BLaER1 (cell line): ENCODE results near the gene ATRAID.

ENCODE experiments used
- H3K27ac ChIP-seq: shearing (Covaris generic); formaldehyde crosslinking; 2 replicates; pipeline ENCODE4 v1.8.1; 2022
- H3K27me3 ChIP-seq: shearing (Covaris generic); formaldehyde crosslinking; 2 replicates; pipeline ENCODE4 v1.8.1; 2022
- H3K36me3 ChIP-seq: shearing (Covaris generic); formaldehyde crosslinking; 2 replicates; pipeline ENCODE4 v1.8.1; 2022
- H3K4me1 ChIP-seq: shearing (Covaris generic); formaldehyde crosslinking; 2 replicates; pipeline ENCODE4 v1.8.1; 2022
- H3K4me2 ChIP-seq: shearing (Covaris generic); formaldehyde crosslinking; 2 replicates; pipeline ENCODE4 v1.8.1; 2022
- H3K4me3 ChIP-seq: shearing (Covaris generic); formaldehyde crosslinking; 2 replicates; pipeline ENCODE4 v1.8.1; 2022
- H3K9ac ChIP-seq: shearing (Covaris generic); formaldehyde crosslinking; 2 replicates; pipeline ENCODE4 v1.8.1; 2022
- H3K9me3 ChIP-seq: shearing (Covaris generic); formaldehyde crosslinking; 2 replicates; pipeline ENCODE4 v1.8.1; 2022
- H4K20me1 ChIP-seq: shearing (Covaris generic); formaldehyde crosslinking; 2 replicates; pipeline ENCODE4 v1.8.1; 2022
- Cebpa-rat ChIP-seq: shearing (Covaris generic); IDR thresholded peaks from 2 replicates; pipeline ENCODE4 v1.8.1; 2022

The ATRAID gene

DNA sequence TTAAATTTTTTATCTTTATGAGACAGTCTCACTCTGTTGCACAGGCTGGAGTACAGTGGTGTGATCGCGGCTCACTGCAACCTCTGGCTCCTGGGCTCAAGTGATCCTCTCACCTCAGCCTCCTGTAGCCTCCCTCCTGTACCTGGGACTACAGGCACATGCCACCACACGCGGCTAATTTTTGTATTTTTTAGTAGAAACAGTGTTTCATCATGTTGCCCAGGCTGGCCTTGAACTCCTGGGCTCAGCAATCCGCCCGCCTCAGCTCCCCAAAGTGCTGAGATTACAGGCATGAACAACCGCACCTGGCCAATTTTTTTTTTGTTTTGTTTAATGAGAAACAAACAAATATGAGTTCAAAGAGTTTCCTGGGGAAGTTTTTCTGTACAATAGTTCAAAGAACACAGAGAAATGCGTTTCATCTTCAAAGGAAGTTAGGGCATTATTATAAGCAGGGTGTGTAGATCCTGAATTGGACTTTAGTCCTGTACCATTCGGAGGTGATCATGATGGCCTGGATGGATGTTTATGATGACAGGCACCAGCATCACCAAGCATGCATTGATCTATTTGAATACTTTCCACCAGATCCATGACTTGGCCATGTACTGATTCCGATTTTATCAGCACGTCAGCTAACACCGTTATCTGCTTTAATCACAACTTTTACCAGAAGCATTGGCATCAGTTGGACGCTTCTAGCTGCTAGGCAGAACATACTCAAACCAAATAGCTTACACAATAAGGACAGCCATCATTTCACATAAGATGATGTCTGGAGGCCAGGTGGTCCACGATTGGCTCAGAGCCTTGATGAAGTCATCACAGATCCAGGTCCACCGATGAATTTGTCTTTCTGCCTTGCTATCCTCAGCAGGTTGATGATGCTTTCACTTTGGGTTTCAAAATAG, 34.1 kb upstream of the ATRAID start:
- H4K20me1 ChIP-seq = no peaks in the 10 kb centered on the region
- no peak overlapping the region for H3K27ac ChIP-seq
- no peak overlapping the region for H3K4me2 ChIP-seq
- no peak overlapping the region for H3K4me3 ChIP-seq
- H3K9ac ChIP-seq = no peak overlapping the region
- no peak for TF ChIP-seq Cebpa-rat
- no peaks in the 10 kb centered on the region for H3K27me3 ChIP-seq
- H3K36me3 ChIP-seq = no peaks in the 10 kb centered on the region
- H3K4me1 ChIP-seq = no peaks in the 10 kb centered on the region
- H3K9me3 ChIP-seq = no peaks in the 10 kb centered on the region

DNA sequence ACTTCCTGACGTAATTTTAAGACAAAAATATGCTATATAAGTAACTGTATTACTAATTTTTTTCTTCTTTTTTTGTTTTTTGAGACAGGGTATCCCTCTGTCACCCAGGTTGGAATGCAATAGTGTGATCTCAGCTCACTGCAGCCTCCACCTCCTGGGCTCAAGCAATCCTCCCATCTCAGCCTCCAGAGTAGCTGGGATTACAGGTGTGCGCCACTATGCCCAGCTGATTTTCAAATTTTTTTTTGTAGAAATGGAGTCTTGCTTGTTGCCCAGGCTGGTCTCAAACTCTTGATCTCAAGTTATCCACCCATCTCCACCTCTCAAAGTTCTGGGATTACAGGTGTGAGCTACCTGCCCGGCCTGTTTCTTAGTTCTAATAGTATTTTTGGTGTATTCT, 33.4 kb upstream of the ATRAID start:
- TF ChIP-seq Cebpa-rat = no peak
- no peaks in the 10 kb centered on the region for H4K20me1 ChIP-seq
- H3K4me3 ChIP-seq = no peak overlapping the region
- no peaks in the 10 kb centered on the region for H3K27me3 ChIP-seq
- no peak overlapping the region for H3K4me2 ChIP-seq
- no peak overlapping the region for H3K9ac ChIP-seq
- no peaks in the 10 kb centered on the region for H3K4me1 ChIP-seq
- no peaks in the 10 kb centered on the region for H3K9me3 ChIP-seq
- H3K36me3 ChIP-seq = no peaks in the 10 kb centered on the region
- H3K27ac ChIP-seq = no peak overlapping the region

DNA sequence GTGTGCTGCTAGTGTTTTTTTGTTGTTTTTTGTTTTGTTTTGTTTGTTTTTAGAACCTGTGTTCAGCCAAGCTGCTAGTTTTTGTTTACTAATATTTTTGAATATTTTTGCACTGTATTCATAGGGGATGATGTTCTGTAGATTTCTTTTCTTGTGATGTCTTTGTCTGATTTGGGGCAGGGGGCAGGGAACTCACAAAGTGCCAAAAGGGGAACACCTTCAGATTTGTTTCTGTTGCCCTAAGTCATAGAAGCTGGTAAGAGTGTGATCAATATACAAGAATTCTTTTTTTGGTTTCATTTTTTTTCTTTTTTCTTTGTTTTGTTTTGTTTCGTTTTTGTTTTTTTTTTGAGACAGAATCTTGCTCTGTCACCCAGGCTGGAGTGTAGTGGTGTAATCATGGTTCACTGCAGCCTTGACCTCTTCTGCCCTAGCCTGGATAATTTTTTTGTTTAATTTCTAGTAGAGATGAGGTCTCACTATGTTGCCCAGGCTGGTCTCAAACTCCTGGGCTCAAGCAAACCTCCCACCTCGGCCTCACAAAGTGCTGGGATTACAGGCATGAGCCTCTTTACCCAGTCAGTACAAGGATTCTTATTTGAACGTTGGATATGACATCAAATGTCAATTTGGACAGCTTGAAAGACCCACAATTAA, 32.4 kb upstream of the ATRAID start:
- H3K4me2 ChIP-seq = no peak overlapping the region
- H3K36me3 ChIP-seq = no peaks in the 10 kb centered on the region
- no peak overlapping the region for H3K9ac ChIP-seq
- H3K4me1 ChIP-seq = no peaks in the 10 kb centered on the region
- H4K20me1 ChIP-seq = no peaks in the 10 kb centered on the region
- H3K27ac ChIP-seq = no peak overlapping the region
- no peak overlapping the region for H3K4me3 ChIP-seq
- H3K27me3 ChIP-seq = no peaks in the 10 kb centered on the region
- H3K9me3 ChIP-seq = no peaks in the 10 kb centered on the region
- TF ChIP-seq Cebpa-rat = no peak

DNA sequence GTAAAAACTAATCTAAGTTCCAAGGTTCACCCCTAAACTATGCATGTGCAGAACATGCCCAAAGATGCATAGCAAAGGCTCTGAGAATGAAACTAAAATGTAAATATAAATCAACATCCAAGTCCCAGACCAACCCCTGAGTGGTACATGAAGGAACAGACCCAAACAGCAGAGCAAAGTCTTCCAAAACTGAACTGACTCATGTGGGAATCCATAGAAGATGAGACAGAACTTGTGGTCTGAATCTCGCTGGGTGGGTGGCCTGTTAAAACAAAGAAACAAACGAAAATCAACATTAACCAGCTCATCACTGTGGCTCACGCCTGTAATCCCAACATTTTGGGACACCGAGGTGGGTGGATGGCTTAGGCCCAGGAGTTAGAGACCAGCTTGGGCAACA, 29.5 kb upstream of the ATRAID start:
- H3K9ac ChIP-seq = no peak overlapping the region
- no peak for TF ChIP-seq Cebpa-rat
- no peaks in the 10 kb centered on the region for H3K36me3 ChIP-seq
- no peaks in the 10 kb centered on the region for H3K4me1 ChIP-seq
- no peaks in the 10 kb centered on the region for H3K27me3 ChIP-seq
- no peaks in the 10 kb centered on the region for H4K20me1 ChIP-seq
- H3K4me3 ChIP-seq = no peak overlapping the region
- no peak overlapping the region for H3K27ac ChIP-seq
- H3K4me2 ChIP-seq = no peak overlapping the region
- no peaks in the 10 kb centered on the region for H3K9me3 ChIP-seq

DNA sequence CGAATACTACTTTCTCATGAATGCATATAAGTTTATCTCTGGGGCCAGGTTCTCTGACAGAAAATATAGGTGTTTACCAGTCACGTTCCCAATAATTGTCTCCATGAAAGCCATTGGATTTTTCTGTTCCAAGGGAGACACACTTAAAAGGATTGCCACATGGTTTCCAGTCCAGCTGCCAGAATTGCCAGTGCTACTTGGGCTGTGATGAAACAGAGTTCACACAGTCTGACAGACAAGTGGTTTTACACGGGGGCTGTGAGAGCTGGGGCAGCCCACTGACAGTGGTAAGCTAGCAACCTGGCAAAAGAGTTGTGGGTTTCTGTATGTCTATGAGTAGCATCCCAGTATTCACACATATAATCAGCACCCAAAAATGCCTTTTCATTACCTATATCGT, 27.7 kb upstream of the ATRAID start:
- TF ChIP-seq Cebpa-rat = no peak
- H3K27ac ChIP-seq = no peak overlapping the region
- H3K4me2 ChIP-seq = no peak overlapping the region
- H3K27me3 ChIP-seq = no peaks in the 10 kb centered on the region
- no peak overlapping the region for H3K9ac ChIP-seq
- no peaks in the 10 kb centered on the region for H3K4me1 ChIP-seq
- no peaks in the 10 kb centered on the region for H3K36me3 ChIP-seq
- H3K4me3 ChIP-seq = no peak overlapping the region
- H3K9me3 ChIP-seq = no peaks in the 10 kb centered on the region
- no peaks in the 10 kb centered on the region for H4K20me1 ChIP-seq

DNA sequence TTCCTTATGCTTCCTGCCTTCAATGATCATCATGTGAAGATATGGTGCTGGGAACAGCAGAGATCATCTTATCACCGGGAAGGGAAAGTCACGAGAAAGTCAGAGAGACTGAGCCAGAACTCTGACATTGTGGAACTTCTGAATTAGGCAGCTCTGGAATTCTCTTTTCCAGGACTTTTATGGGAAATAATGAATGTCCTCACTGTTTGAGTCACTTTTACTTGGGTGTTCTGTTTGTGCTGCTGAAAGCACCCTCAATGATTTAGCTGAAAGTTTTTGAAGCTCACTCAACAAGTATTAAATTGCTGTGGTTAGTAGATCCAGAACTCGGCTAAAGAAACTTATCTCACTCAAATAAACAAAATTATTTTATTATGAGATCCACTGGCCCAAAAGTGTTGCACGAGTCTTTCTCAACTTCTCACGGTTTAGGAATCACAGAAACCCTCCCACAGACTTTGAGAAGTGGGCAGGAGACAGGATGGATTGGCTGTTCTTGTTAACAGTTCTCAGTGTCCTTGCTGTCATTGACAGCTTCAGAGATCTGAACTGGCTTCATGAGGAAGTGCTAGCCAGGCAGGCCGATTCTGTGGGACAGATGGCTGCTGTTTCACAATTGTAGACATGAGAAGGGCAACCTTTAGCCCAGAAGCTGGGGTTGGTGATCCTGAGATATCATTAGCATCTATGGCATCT, 26.4 kb upstream of the ATRAID start:
- no peak for TF ChIP-seq Cebpa-rat
- H3K36me3 ChIP-seq = no peaks in the 10 kb centered on the region
- peaks cover 4% of the 10 kb centered on the region; the same call in 1 of the 2 replicates for H3K9me3 ChIP-seq
- H3K4me2 ChIP-seq = no peak overlapping the region
- no peaks in the 10 kb centered on the region for H3K4me1 ChIP-seq
- H3K27ac ChIP-seq = no peak overlapping the region
- no peaks in the 10 kb centered on the region for H4K20me1 ChIP-seq
- no peaks in the 10 kb centered on the region for H3K27me3 ChIP-seq
- H3K9ac ChIP-seq = no peak overlapping the region
- H3K4me3 ChIP-seq = no peak overlapping the region

DNA sequence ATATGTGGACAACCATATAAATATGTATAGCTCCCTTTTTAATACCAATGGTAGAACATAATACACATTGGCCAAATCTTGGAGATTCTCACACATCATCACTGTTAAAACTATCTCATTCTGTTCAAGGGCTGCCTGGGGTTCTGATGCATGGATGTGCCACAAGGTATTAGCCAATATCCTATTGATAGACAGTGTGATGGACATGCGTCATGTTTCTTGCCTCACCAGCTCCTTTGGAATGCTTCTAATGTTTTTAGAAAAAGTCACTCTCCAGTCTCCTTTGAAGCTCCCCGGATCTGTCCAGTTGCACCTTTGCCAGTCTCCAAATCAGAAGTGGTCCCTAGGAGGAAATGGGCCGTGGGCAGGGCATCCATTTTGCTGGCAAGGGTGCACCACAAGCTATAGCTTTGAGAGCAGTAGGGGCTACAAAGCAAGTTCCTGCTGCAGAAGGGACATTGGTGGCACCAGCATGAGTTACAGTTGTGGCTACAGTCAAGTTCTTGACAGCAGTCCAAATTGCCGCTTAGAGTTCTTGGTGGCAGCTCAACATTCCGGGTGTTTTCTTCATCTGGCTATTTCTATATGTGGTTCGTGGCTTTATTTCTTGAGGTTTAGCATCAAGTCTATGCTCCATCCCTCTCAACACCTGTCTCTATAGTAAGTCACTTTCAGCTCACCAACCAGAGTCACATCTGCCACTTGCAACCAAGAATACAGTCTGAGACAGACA, 25.1 kb upstream of the ATRAID start:
- H3K4me3 ChIP-seq = no peak overlapping the region
- H3K27ac ChIP-seq = no peak overlapping the region
- no peaks in the 10 kb centered on the region for H4K20me1 ChIP-seq
- H3K4me2 ChIP-seq = no peak overlapping the region
- no peak for TF ChIP-seq Cebpa-rat
- no peaks in the 10 kb centered on the region for H3K27me3 ChIP-seq
- no peaks in the 10 kb centered on the region for H3K4me1 ChIP-seq
- H3K9ac ChIP-seq = no peak overlapping the region
- no peaks in the 10 kb centered on the region for H3K36me3 ChIP-seq
- peaks cover 4% of the 10 kb centered on the region; the same call in 1 of the 2 replicates for H3K9me3 ChIP-seq

DNA sequence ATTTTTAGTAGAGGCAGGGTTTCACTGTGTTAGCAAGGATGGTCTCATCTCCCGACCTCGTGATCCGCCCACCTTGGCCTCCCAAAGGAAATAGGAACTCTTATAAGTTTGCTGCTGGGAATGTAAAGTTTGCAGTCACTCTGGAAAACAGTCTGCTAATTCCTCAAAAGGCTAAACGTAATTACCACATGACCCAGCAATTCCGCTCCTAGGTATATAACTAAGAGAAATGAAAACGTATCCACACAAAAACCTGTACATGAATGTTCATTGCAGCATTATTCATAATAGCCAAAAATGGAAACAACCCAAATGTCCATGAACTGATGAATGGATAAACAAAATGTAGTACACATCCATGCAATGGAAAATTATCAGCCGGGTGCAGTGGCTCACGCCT, 21.9 kb upstream of the ATRAID start:
- Histone ChIP-seq H3K36me3 (no peaks in the 10 kb centered on the region), H3K9ac (no peak overlapping the region), H4K20me1 (no peaks in the 10 kb centered on the region), H3K4me3 (no peak overlapping the region), H3K4me1 (peaks cover 11% of the 10 kb centered on the region), H3K27me3 (no peaks in the 10 kb centered on the region), H3K4me2 (no peak overlapping the region), H3K9me3 (peaks cover 4% of the 10 kb centered on the region; the same call in 1 of the 2 replicates), H3K27ac (no peak overlapping the region)
- no peak for TF ChIP-seq Cebpa-rat

DNA sequence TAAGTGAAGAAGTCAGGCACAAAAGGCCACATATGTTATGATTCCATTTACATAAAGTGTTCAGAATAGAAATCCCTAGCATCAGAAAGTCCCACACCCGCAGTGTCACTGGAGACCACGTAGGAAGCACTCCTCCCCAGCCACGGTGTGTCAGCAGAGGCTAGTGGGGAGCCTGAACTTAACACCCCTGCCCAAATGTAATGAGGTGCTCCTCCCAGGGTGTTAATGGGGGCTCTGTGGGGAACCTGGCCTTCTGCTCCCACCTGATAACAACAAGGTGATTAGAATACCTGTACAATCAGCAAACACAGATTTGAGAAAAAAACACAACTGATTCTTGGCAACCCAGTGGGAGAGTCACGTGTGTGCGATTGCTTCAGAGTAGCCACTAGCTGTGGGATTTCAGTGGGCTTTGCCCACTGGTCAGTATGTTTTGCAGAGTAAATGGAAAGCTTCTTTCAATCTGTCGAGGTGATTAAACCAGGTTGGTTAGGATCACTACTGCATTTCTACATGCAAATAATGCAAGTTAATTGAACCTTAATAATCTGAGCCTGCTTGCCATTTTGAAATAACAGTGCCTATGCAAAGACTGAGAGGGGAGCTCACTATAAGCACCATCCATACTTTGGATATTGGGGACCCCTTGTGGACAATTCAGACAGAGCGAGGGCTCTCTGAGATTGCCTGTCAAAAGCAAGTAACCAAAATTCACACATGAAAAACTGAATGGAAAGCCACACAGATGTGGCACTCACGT, 20.6 kb upstream of the ATRAID start:
- Histone ChIP-seq H3K27ac (no peak overlapping the region), H3K9me3 (peaks cover 4% of the 10 kb centered on the region; the same call in 1 of the 2 replicates), H3K27me3 (no peaks in the 10 kb centered on the region), H3K36me3 (no peaks in the 10 kb centered on the region), H4K20me1 (no peaks in the 10 kb centered on the region), H3K4me1 (peaks cover 11% of the 10 kb centered on the region), H3K9ac (no peak overlapping the region), H3K4me2 (no peak overlapping the region), H3K4me3 (no peak overlapping the region)
- TF ChIP-seq Cebpa-rat = no peak
